ENCODE results near the gene MPI. TPM values are rescaled to one million over a fixed set of nuclear protein-coding genes. Genes with fewer than 3 reads are reported as not detected.

The MPI gene
- total RNA-seq, 1 donor from 2014 or later: 77.7 TPM

DNA sequence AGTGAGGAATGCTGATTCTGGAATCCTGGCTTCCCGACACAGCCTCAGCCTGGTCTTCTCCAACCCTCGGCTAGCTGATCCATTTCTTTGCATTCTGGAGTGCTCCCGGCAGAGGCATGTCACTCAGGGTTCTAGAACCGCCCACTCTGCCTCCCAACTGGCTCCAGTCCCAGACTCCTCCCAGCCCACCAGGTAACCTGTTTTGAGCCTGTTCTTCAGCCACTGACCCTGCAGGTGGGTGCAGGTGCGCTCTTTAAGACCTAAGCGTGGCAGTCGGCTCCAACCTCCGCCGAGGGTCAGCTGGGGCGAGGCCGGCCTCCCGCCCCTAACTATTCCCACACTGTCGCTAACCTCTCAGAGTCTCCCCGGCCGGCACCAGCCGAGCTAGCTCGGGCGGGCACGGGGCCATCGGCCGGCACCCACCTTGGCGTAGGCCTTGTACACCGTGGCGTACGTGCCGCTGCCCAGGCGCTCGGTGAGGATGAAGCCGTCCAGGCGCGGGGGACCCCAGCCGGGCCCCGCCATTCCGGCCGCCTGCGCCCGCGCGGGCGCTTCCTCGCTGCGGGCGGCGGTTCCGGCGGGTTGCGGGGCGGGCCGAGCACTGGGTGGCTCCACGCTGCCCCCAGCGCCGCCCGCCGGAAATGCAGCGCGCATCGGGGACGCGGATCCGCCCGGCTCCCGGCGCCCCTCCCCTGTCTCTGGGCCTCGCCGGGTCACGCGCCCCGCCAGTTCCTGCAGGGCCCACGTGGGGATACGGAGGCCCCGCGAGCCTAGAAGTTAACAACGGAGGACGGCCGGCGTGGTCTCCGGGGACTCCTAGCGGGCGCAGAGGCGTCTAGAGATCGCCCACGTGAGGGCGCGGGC, 47.0 kb upstream of the MPI start, which contains the start of gene ULK3:
ULK3 (minus strand) TSS at position 576 of the 864 bp plus-strand sequence; CDS start at position 525, 51 bp downstream.
- DNase-seq (ENCODE audit: low spot score): peak; percentile 95
- peaks cover 12% of the 10 kb centered on the region for H4K20me1 ChIP-seq (ENCODE audit: low read depth)
- H3K79me2 ChIP-seq (ENCODE audit: low read depth): no peaks in the 10 kb centered on the region
- Mint-ChIP-seq H3K27ac (peak within 1 kb of the TSS; percentile 95), H3K4me1 (peaks cover 35% of the 10 kb centered on the region), H3K27me3 (ENCODE audit: insufficient read depth, low read depth) (peaks cover 7% of the 10 kb centered on the region), H3K9me3 (no peaks in the 10 kb centered on the region), H3K4me3 (peak within 1 kb of the TSS; percentile 95), H3K36me3 (peaks cover 10% of the 10 kb centered on the region)
- H3K4me2 ChIP-seq: peak within 1 kb of the TSS; percentile 79
- H3K4me1 ChIP-seq: peaks cover 18% of the 10 kb centered on the region
- TF ChIP-seq, protein P1, sequence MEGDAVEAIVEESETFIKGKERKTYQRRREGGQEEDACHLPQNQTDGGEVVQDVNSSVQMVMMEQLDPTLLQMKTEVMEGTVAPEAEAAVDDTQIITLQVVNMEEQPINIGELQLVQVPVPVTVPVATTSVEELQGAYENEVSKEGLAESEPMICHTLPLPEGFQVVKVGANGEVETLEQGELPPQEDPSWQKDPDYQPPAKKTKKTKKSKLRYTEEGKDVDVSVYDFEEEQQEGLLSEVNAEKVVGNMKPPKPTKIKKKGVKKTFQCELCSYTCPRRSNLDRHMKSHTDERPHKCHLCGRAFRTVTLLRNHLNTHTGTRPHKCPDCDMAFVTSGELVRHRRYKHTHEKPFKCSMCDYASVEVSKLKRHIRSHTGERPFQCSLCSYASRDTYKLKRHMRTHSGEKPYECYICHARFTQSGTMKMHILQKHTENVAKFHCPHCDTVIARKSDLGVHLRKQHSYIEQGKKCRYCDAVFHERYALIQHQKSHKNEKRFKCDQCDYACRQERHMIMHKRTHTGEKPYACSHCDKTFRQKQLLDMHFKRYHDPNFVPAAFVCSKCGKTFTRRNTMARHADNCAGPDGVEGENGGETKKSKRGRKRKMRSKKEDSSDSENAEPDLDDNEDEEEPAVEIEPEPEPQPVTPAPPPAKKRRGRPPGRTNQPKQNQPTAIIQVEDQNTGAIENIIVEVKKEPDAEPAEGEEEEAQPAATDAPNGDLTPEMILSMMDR (IDR thresholded peaks at IDR 0.05): peak; percentile 57
- TF ChIP-seq EZH2 (IDR thresholded peaks at IDR 0.05) (no peak), EZH2phosphoT487 (IDR thresholded peaks at IDR 0.05) (no peak)
- no peaks in the 10 kb centered on the region for H3K27me3 ChIP-seq
- peaks cover 24% of the 10 kb centered on the region for H3F3A ChIP-seq (ENCODE audit: low read depth)
- H3K27ac ChIP-seq: no peak within 1 kb of the TSS
- H2AFZ ChIP-seq (replicated peaks): peak within 1 kb of the TSS; percentile 95
- peak within 1 kb of the TSS; percentile 82 for H3K4me3 ChIP-seq
- no peak within 1 kb of the TSS for H3K9ac ChIP-seq
- H3K9me3 ChIP-seq (ENCODE audit: low read depth): no peaks in the 10 kb centered on the region
- no peaks in the 10 kb centered on the region for H3K36me3 ChIP-seq

DNA sequence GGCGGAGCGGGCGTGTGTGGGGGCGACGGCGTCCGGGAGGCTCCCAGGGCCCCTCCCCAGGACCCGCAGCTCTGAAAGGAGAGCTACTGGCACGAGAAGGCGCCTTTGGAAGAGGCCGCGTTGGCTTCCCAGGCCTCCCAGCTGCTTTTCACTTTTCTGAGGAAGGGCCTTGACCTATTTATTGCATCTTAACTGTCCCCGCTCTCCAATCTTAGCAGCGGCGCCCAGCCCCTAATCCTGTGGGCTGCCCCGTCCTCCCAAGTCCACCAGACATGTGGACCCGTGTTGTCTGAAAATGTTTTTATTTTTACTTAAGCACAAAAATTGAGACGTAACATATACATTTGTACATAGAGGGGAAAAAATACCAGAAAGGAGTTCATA, 46.4 kb upstream of the MPI start:
- Histone ChIP-seq H3K9ac (no peak overlapping the region), H3K27ac (no peak overlapping the region), H2AFZ (replicated peaks) (peak overlapping the region; percentile 86), H4K20me1 (ENCODE audit: low read depth) (peaks cover 12% of the 10 kb centered on the region), H3K27me3 (no peaks in the 10 kb centered on the region), H3K36me3 (no peaks in the 10 kb centered on the region), H3K79me2 (ENCODE audit: low read depth) (no peaks in the 10 kb centered on the region), H3K4me3 (peak overlapping the region; percentile 82), H3K4me2 (peak overlapping the region; percentile 79), H3K4me1 (peaks cover 18% of the 10 kb centered on the region), H3K9me3 (ENCODE audit: low read depth) (no peaks in the 10 kb centered on the region), H3F3A (ENCODE audit: low read depth) (peaks cover 24% of the 10 kb centered on the region)
- Mint-ChIP-seq H3K27ac (peak overlapping the region; percentile 95), H3K36me3 (peaks cover 10% of the 10 kb centered on the region), H3K9me3 (no peaks in the 10 kb centered on the region), H3K27me3 (ENCODE audit: insufficient read depth, low read depth) (peaks cover 7% of the 10 kb centered on the region), H3K4me3 (peak overlapping the region; percentile 89), H3K4me1 (peaks cover 35% of the 10 kb centered on the region)
- no peak for DNase-seq (ENCODE audit: low spot score)
- TF ChIP-seq, protein P1 (IDR thresholded peaks at IDR 0.05): peak; percentile 13
- TF ChIP-seq EZH2phosphoT487 (IDR thresholded peaks at IDR 0.05) (no peak), EZH2 (IDR thresholded peaks at IDR 0.05) (peak; percentile 30)

DNA sequence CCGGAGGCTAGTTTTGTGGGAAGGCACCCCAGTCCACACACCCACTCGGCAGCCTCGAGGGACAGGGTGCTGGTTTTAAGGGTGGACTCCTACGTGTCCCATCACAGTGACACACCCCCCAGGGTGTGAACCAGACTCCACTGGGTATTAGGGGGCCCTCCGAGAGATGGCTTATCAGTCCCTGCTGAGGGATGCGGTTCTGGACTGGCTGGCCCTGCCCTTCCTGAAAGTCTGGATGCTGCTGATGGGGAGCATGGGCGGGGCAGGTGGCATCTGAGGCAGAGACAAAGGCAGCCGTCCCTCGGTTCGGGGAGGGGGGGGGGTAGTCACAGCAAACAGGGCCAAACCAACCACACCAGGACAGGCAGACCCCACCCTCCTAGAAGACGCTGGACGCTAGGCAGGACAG, 45.9 kb upstream of the MPI start:
- H3K9me3 Mint-ChIP-seq: no peaks in the 10 kb centered on the region
- Histone ChIP-seq H3K27ac (no peak overlapping the region), H3K9me3 (ENCODE audit: low read depth) (no peaks in the 10 kb centered on the region), H3K4me1 (peaks cover 18% of the 10 kb centered on the region), H3K79me2 (ENCODE audit: low read depth) (no peaks in the 10 kb centered on the region), H4K20me1 (ENCODE audit: low read depth) (peaks cover 12% of the 10 kb centered on the region), H3K27me3 (no peaks in the 10 kb centered on the region), H2AFZ (replicated peaks) (no peak overlapping the region), H3K9ac (no peak overlapping the region), H3K4me2 (peak overlapping the region; percentile 79), H3K36me3 (no peaks in the 10 kb centered on the region), H3F3A (ENCODE audit: low read depth) (peaks cover 24% of the 10 kb centered on the region), H3K4me3 (peak overlapping the region; percentile 82)
- no peak overlapping the region for H3K27ac Mint-ChIP-seq
- peaks cover 38% of the 10 kb centered on the region for H3K4me1 Mint-ChIP-seq
- peaks cover 7% of the 10 kb centered on the region for H3K27me3 Mint-ChIP-seq (ENCODE audit: insufficient read depth, low read depth)
- H3K4me3 Mint-ChIP-seq: peak overlapping the region; percentile 89
- peaks cover 12% of the 10 kb centered on the region for H3K36me3 Mint-ChIP-seq
- DNase-seq (ENCODE audit: low spot score): peak; percentile 24
- no peak for TF ChIP-seq EZH2phosphoT487 (IDR thresholded peaks at IDR 0.05)
- TF ChIP-seq, protein P1 (IDR thresholded peaks at IDR 0.05): no peak
- no peak for TF ChIP-seq EZH2 (IDR thresholded peaks at IDR 0.05)
